B cell (primary cell): ENCODE measurements around the gene ANKS1B. TPM values are rescaled to one million over a fixed set of nuclear protein-coding genes. Genes with fewer than 3 reads are reported as not detected.

Experiments
- ATAC-seq: fragments of 200-7000 bp; cut with Tn5 transposase; one replicate; pipeline ENCODE4 v1.10.0; 2021; ENCODE audit warnings: low read depth, mild to moderate bottlenecking, moderate number of reproducible peaks, moderate library complexity
- CTCF ChIA-PET: fragments of 350-600 bp; sonication (Branson Sonifier 250); formaldehyde crosslinking; loops from one replicate; lab custom pipeline; 2021; ENCODE audit warnings: antibody characterized with exemption, inconsistent platforms; lab: Charles Lee
- POLR2A ChIA-PET: fragments of 350-600 bp; sonication (Branson Sonifier 250); formaldehyde crosslinking; loops from one replicate; lab custom pipeline; 2021; ENCODE audit warnings: antibody characterized with exemption; lab: Charles Lee
- DNase-seq: peaks from one replicate; pipeline ENCODE4 v3.0.0; 2013
- H2AFZ ChIP-seq: 2 replicates; pipeline ENCODE4 v1.6.1; 2012; ENCODE audit warnings: mild to moderate bottlenecking, low read depth, low read length; ENCODE audit not compliant: insufficient read depth, poor library complexity, severe bottlenecking
- H3K27ac ChIP-seq, 2 donors: 1 replicate in 1 of 2; 2 replicates in 1 of 2; pipeline ENCODE4 v1.5.1; 2012 to 2013; ENCODE audit warnings: low read length in 2 of 2, mild to moderate bottlenecking in 2 of 2, moderate library complexity in 1 of 2
- H3K27me3 ChIP-seq, 4 experiments: fragments of 200-600 bp in 1 of 4; sonication (generic) in 1 of 4; replicated peaks in 1 of 4; 1 replicate in 2 of 4; 2 replicates in 2 of 4; pipeline versions ENCODE4 v1.6.1 to v1.7.0; 2013 to 2016; ENCODE audit warnings: low read length in 3 of 4, mild to moderate bottlenecking in 2 of 4, mixed read lengths in 1 of 4, moderate library complexity in 1 of 4; ENCODE audit not compliant: insufficient read depth in 4 of 4, control insufficient read depth in 3 of 4; ENCODE audit errors: control extremely low read depth in 1 of 4
- H3K36me3 ChIP-seq, 2 experiments: replicated peaks in 1 of 2; 1 replicate in 1 of 2; 2 replicates in 1 of 2; pipeline versions ENCODE4 v1.6.1 to v1.7.1; 2013; ENCODE audit warnings: low read length in 1 of 2; ENCODE audit not compliant: insufficient read depth in 2 of 2, control insufficient read depth in 1 of 2; ENCODE audit errors: control extremely low read depth in 1 of 2, extremely low read depth in 1 of 2
- H3K4me1 ChIP-seq, 2 donors: fragments of 200-600 bp in 1 of 2; sonication (generic) in 1 of 2; 1 replicate in 1 of 2; 2 replicates in 1 of 2; pipeline versions ENCODE4 v1.5.1 to v1.6.1; 2013 to 2017; ENCODE audit warnings: low read length in 2 of 2; ENCODE audit not compliant: control insufficient read depth in 2 of 2, insufficient read depth in 2 of 2
- H3K4me2 ChIP-seq: replicated peaks from 2 replicates; pipeline ENCODE3; 2012; ENCODE audit warnings: mild to moderate bottlenecking, low read depth, low read length; ENCODE audit not compliant: poor library complexity, severe bottlenecking
- H3K4me3 ChIP-seq, 5 experiments: fragments of 200-600 bp in 1 of 5; sonication (generic) in 1 of 5; 1 replicate in 3 of 5; 2 replicates in 2 of 5; pipeline versions ENCODE4 v1.5.1 to v1.7.0; 2011 to 2016; ENCODE audit warnings: low read length in 4 of 5, mild to moderate bottlenecking in 4 of 5, low read depth in 2 of 5, control low read depth in 1 of 5, moderate library complexity in 1 of 5; ENCODE audit not compliant: insufficient read depth in 1 of 5; ENCODE audit errors: control extremely low read depth in 1 of 5, extremely low read depth in 1 of 5
- H3K79me2 ChIP-seq: fragments of 200-600 bp; sonication (generic); one replicate; pipeline ENCODE4 v1.6.0; 2016; ENCODE audit warnings: low read length; ENCODE audit not compliant: control insufficient read depth, insufficient read depth
- H3K9ac ChIP-seq: fragments of 200-600 bp; sonication (generic); 2 replicates; pipeline ENCODE4 v1.6.1; 2017; ENCODE audit warnings: mild to moderate bottlenecking, low read length, moderate library complexity
- H3K9me3 ChIP-seq, 3 donors: one replicate each; pipeline versions ENCODE4 v1.6.1 to v1.7.1; 2013; ENCODE audit warnings: low read length in 2 of 3; ENCODE audit not compliant: control insufficient read depth in 2 of 3, insufficient read depth in 1 of 3; ENCODE audit errors: control extremely low read depth in 1 of 3
- H4K20me1 ChIP-seq: 2 replicates; pipeline ENCODE4 v1.6.0; 2012; ENCODE audit warnings: mild to moderate bottlenecking, low read length; ENCODE audit not compliant: insufficient read depth, control insufficient read depth, poor library complexity, severe bottlenecking
- H3K27ac Mint-ChIP-seq: one replicate; pipeline ENCODE4 v1.8.0; 2021; ENCODE audit warnings: mixed read lengths
- H3K27me3 Mint-ChIP-seq: one replicate; pipeline ENCODE4 v1.8.0; 2021; ENCODE audit warnings: mixed read lengths
- H3K4me1 Mint-ChIP-seq: one replicate; pipeline ENCODE4 v1.8.0; 2021; ENCODE audit warnings: mixed read lengths
- H3K4me3 Mint-ChIP-seq: one replicate; pipeline ENCODE4 v1.8.0; 2021; ENCODE audit warnings: mixed read lengths
- H3K9me3 Mint-ChIP-seq: one replicate; pipeline ENCODE4 v1.8.0; 2022; ENCODE audit warnings: mixed read lengths; ENCODE audit not compliant: insufficient read depth
- EZH2 ChIP-seq: IDR thresholded peaks from 2 replicates; pipeline ENCODE4 v1.6.1; 2012; ENCODE audit warnings: borderline replicate concordance, low read depth, mild to moderate bottlenecking, moderate library complexity, low read length; ENCODE audit not compliant: insufficient read depth, poor library complexity, severe bottlenecking
- WGBS: methylation state at CpG from one replicate; pipeline ENCODE4 v1.1.5; 2013; ENCODE audit warnings: missing lambda C conversion rate; ENCODE audit not compliant: insufficient coverage; 5-methylcytosine and 5-hydroxymethylcytosine counted together
- intact Hi-C: fragments of 100-400 bp; cut with micrococcal nuclease; formaldehyde crosslinking; loops from one replicate; pipeline ENCODE4 v1.10.0; 2022
- polyA plus RNA-seq: library from polyadenylated mRNA; depleted of rRNA; stranded (reverse); fragments of >200 nt; gene quantifications from 2 replicates; pipeline ENCODE4 v1.2.3, GENCODE V29; 2012
- total RNA-seq, 2 donors: library from RNA; stranded (reverse); fragments of 120-200 nt in 1 of 2; gene quantifications; 1 replicate in 1 of 2; 2 replicates in 1 of 2; pipeline versions ENCODE4 v1.2.3 to v1.2.4, GENCODE V29; 2013 to 2022
- TF ChIP-seq, protein P1 (sequence below): fragments of 200-600 bp; IDR thresholded peaks from one replicate; pipeline ENCODE4 v1.8.0; 2022; ENCODE audit warnings: antibody characterized with exemption, mild to moderate bottlenecking

The ANKS1B gene
- total and polyA plus RNA-seq, 2 donors (not counting 1 experiment from before 2014, with no cell fraction given): not detected

DNA sequence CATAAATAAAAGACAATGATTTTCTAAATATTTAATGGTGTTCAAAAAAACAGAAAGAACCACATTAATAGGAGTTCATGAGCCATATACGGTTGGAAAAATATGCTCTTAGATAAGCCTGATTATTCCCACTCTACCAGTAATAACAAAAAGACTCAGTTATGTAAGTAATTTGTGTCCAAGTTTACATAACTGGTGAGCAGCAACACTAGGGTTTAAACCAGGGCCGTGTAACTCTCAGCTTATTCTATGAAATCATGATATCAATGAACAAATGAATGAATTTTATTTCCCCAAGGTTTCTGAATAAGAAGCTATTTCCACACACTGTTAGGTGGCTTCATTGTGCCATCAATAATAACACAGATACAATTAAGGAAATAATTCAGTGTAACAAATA, 238.8 kb downstream of the ANKS1B start:
- no peak for ATAC-seq
- Histone ChIP-seq H3K36me3 (no peaks in the 10 kb centered on the region), H3K4me3 (no peak overlapping the region), H3K27ac (no peak overlapping the region), H4K20me1 (no peaks in the 10 kb centered on the region), H2AFZ (no peak overlapping the region), H3K79me2 (no peaks in the 10 kb centered on the region), H3K4me1 (no peaks in the 10 kb centered on the region), H3K4me2 (no peak overlapping the region), H3K9me3 (peaks cover 0 to 2% (median 0%) of the 10 kb centered on the region in 3 donors), H3K9ac (no peak overlapping the region), H3K27me3 (no peaks in the 10 kb centered on the region)
- ChIA-PET CTCF (no interaction called here), POLR2A (no interaction called here)
- Mint-ChIP-seq H3K27ac (no peak overlapping the region), H3K27me3 (no peaks in the 10 kb centered on the region), H3K4me1 (no peaks in the 10 kb centered on the region), H3K4me3 (no peak overlapping the region), H3K9me3 (no peaks in the 10 kb centered on the region)
- DNase-seq: no peak
- no CpG with 5 or more reads among the region's 2 CpGs for WGBS
- intact Hi-C loops: no loop called here
- no peak for TF ChIP-seq EZH2
- TF ChIP-seq, protein P1, sequence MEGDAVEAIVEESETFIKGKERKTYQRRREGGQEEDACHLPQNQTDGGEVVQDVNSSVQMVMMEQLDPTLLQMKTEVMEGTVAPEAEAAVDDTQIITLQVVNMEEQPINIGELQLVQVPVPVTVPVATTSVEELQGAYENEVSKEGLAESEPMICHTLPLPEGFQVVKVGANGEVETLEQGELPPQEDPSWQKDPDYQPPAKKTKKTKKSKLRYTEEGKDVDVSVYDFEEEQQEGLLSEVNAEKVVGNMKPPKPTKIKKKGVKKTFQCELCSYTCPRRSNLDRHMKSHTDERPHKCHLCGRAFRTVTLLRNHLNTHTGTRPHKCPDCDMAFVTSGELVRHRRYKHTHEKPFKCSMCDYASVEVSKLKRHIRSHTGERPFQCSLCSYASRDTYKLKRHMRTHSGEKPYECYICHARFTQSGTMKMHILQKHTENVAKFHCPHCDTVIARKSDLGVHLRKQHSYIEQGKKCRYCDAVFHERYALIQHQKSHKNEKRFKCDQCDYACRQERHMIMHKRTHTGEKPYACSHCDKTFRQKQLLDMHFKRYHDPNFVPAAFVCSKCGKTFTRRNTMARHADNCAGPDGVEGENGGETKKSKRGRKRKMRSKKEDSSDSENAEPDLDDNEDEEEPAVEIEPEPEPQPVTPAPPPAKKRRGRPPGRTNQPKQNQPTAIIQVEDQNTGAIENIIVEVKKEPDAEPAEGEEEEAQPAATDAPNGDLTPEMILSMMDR: no peak

- WGBS: no CpG with 5 or more reads among the region's 1 CpG
- CTCF ChIA-PET: no interaction called here
- no peaks in the 10 kb centered on the region for H3K4me1 Mint-ChIP-seq
- no peaks in the 10 kb centered on the region for H3K4me1 ChIP-seq
- H3K9me3 Mint-ChIP-seq: no peaks in the 10 kb centered on the region
- no peaks in the 10 kb centered on the region for H3K36me3 ChIP-seq
- no peak overlapping the region for H3K4me2 ChIP-seq
- no peaks in the 10 kb centered on the region for H3K27me3 ChIP-seq
- no peak overlapping the region for H3K27ac ChIP-seq
- TF ChIP-seq, protein P1: no peak
- TF ChIP-seq EZH2: no peak
- ATAC-seq (no peak), DNase-seq (no peak)
- no peak overlapping the region for H3K27ac Mint-ChIP-seq
- peaks cover 0 to 7% (median 0%) of the 10 kb centered on the region in 3 donors for H3K9me3 ChIP-seq
- H2AFZ ChIP-seq: no peak overlapping the region
- POLR2A ChIA-PET: no interaction called here
- H3K79me2 ChIP-seq: no peaks in the 10 kb centered on the region
- intact Hi-C loops: no loop called here
- no peak overlapping the region for H3K4me3 Mint-ChIP-seq
- H3K9ac ChIP-seq: no peak overlapping the region
- H3K4me3 ChIP-seq: no peak overlapping the region
- H4K20me1 ChIP-seq: no peaks in the 10 kb centered on the region
- H3K27me3 Mint-ChIP-seq: no peaks in the 10 kb centered on the region
Observed at GRCh38 chr12:99745121-99745520, 239.6 kb downstream of the ANKS1B start.
